Central memory CD8-positive, alpha-beta T cell (primary cell): ENCODE data around the gene KCNG4.

ENCODE experiments used
- ATAC-seq: fragments of 150-1000 bp; cut with Tn5 transposase; replicated peaks from 2 replicates; pipeline ENCODE4 v1.10.0; 2022; ENCODE audit warnings: mild to moderate bottlenecking, moderate FRiP score, moderate number of reproducible peaks; ENCODE audit not compliant: poor library complexity, severe bottlenecking; ENCODE audit errors: extremely low read depth
- DNase-seq, 2 donors: peaks; one replicate each; pipeline ENCODE4 v3.0.0; 2021; ENCODE audit warnings: low spot score in 2 of 2
- H3K27ac Mint-ChIP-seq: one replicate; pipeline ENCODE4 v1.8.0; 2022; ENCODE audit warnings: low read depth, mild to moderate bottlenecking, moderate library complexity, mixed read lengths
- H3K27me3 Mint-ChIP-seq: one replicate; pipeline ENCODE4 v1.8.0; 2022; ENCODE audit warnings: mixed read lengths
- H3K36me3 Mint-ChIP-seq: one replicate; pipeline ENCODE4 v1.8.0; 2022; ENCODE audit warnings: mild to moderate bottlenecking, moderate library complexity, mixed read lengths; ENCODE audit not compliant: insufficient read depth
- H3K4me1 Mint-ChIP-seq: one replicate; pipeline ENCODE4 v1.8.0; 2022; ENCODE audit warnings: mixed read lengths
- H3K4me3 Mint-ChIP-seq: one replicate; pipeline ENCODE4 v1.8.0; 2022; ENCODE audit warnings: mild to moderate bottlenecking, moderate library complexity, mixed read lengths
- H3K9me3 Mint-ChIP-seq: one replicate; pipeline ENCODE4 v1.8.0; 2022; ENCODE audit warnings: mixed read lengths

KCNG4 gene

DNA sequence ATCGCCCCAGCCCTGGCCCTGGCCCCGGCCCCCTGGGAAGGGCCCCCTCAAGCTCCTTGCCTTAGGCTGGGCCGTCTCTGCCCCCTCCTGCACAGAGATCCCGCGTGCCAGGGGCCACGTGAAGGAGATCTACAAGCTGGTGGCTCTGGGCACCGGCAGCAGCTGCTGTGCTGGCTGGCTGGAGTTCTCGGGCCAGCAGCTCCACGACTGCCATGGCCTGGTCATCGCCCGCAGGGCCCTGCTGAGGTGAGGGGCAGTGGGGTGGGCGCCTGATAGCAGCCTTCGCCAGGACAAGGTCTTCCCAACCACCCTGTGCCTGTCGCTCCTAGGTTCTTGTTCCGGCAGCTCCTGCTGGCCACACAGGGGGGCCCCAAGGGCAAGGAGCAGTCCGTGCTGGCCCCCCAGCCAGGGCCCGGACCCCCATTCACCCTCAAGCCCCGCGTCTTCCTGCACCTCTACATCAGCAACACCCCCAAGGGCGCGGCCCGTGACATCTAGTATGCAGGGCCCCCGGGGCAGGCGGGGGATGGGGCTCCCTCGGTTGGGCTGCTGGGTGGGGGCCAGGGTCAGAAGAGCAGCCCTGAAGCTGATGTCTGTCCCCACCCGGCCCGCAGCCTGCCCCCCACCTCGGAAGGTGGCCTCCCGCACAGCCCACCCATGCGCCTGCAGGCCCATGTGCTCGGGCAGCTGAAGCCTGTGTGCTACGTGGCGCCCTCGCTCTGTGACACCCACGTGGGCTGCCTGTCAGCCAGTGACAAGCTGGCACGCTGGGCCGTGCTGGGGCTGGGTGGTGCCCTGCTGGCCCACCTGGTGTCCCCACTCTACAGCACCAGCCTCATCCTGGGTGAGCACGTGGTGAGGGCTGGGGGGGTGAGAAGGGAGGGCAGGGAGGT is 44.4 kb downstream of the KCNG4 start:
- no peak for DNase-seq
- Mint-ChIP-seq H3K27ac (no peak overlapping the region), H3K36me3 (no peaks in the 10 kb centered on the region), H3K27me3 (peaks cover 22% of the 10 kb centered on the region), H3K4me3 (no peak overlapping the region), H3K9me3 (no peaks in the 10 kb centered on the region), H3K4me1 (peaks cover 6% of the 10 kb centered on the region)
- no peak for ATAC-seq

DNA sequence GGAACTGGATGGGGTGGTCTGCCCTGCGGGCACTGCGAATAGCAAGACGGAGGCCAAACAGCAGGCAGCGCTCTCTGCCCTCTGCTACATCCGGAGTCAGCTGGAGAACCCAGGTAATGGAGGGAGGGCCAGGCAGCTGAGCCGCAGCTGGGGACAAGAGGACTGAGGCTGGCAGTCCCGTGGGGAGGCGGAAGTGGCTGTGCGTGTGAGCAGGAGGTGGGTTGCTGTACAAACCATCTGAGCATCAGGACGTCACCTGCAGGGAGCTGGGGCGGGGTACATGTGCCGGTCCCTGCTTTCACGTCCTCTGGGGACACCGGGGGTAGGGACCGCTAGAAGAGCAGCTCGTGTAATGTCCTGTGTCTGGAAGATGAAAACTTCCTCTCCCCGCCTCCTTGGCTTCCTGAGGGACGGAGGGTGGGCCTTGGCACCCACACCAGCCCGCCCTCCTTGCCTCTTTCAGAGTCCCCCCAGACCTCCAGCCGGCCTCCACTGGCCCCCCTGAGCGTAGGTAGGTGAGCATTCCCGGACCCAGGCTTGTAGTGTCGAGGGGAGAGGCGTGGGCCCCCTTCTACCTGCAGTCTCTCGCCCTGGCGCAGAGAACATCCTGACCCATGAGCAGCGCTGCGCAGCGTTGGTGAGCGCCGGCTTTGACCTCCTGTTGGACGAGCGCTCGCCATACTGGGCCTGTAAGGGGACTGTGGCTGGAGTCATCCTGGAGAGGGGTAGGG is 45.2 kb downstream of the KCNG4 start:
- H3K27ac Mint-ChIP-seq: no peak overlapping the region
- DNase-seq (no peak), ATAC-seq (no peak)
- peaks cover 6% of the 10 kb centered on the region for H3K4me1 Mint-ChIP-seq
- H3K27me3 Mint-ChIP-seq: peaks cover 22% of the 10 kb centered on the region
- no peaks in the 10 kb centered on the region for H3K36me3 Mint-ChIP-seq
- peak overlapping the region; percentile 52 for H3K4me3 Mint-ChIP-seq
- H3K9me3 Mint-ChIP-seq: no peaks in the 10 kb centered on the region

- H3K36me3 Mint-ChIP-seq: no peaks in the 10 kb centered on the region
- peaks cover 6% of the 10 kb centered on the region for H3K4me1 Mint-ChIP-seq
- H3K9me3 Mint-ChIP-seq: no peaks in the 10 kb centered on the region
- H3K27me3 Mint-ChIP-seq: peaks cover 20% of the 10 kb centered on the region
- no peak overlapping the region for H3K27ac Mint-ChIP-seq
- no peak for ATAC-seq
- H3K4me3 Mint-ChIP-seq: peak overlapping the region; percentile 52
- no peak for DNase-seq
Observed at GRCh38 chr16:84194018-84194417, 45.8 kb downstream of the KCNG4 start.

DNA sequence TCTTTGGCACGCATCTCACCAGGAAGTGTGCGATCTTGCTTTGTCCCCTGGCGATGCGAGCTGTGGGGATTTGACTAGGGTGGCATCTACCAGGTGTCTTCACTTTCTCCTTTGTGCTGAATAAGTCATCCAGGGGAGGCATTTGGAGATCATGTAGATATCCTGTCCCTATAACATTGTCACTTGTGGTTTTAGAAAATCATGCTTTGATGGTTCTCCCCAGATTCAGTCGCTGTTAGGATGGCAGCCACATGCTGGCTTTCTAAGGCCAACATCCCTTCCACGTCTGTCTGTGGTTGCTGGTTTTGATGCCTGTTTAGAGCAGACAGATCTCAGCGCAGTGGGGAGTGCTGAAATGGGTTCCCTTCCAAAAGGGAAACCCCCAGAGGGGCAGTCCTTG is 46.3 kb downstream of the KCNG4 start:
- Mint-ChIP-seq H3K4me3 (no peak overlapping the region), H3K4me1 (peaks cover 6% of the 10 kb centered on the region), H3K27me3 (peaks cover 15% of the 10 kb centered on the region), H3K9me3 (no peaks in the 10 kb centered on the region), H3K36me3 (no peaks in the 10 kb centered on the region), H3K27ac (no peak overlapping the region)
- ATAC-seq (peak; percentile 6), DNase-seq (no peak)

DNA sequence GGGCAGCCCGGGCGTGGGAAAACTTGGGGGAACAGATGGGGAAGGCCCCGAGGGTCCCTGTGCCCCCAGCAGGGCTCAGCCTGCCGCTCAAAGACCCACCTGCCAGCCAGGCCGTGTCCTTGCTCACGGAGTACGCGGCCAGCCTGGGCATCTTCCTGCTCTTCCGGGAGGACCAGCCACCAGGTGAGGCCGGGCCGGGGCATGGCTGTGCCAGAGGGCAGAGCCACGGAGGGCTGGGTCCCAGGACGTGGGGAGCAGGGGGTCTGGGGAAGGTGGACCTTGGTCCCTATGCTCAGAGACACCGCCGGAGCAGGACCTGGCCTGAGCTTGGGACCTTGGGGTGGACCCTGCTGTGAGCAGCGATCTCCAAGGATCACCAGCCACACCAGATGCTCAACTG is 48.3 kb downstream of the KCNG4 start:
- Mint-ChIP-seq H3K36me3 (peaks cover 5% of the 10 kb centered on the region), H3K4me3 (no peak overlapping the region), H3K9me3 (no peaks in the 10 kb centered on the region), H3K4me1 (peaks cover 11% of the 10 kb centered on the region), H3K27me3 (peaks cover 1% of the 10 kb centered on the region), H3K27ac (no peak overlapping the region)
- DNase-seq (no peak), ATAC-seq (no peak)

DNA sequence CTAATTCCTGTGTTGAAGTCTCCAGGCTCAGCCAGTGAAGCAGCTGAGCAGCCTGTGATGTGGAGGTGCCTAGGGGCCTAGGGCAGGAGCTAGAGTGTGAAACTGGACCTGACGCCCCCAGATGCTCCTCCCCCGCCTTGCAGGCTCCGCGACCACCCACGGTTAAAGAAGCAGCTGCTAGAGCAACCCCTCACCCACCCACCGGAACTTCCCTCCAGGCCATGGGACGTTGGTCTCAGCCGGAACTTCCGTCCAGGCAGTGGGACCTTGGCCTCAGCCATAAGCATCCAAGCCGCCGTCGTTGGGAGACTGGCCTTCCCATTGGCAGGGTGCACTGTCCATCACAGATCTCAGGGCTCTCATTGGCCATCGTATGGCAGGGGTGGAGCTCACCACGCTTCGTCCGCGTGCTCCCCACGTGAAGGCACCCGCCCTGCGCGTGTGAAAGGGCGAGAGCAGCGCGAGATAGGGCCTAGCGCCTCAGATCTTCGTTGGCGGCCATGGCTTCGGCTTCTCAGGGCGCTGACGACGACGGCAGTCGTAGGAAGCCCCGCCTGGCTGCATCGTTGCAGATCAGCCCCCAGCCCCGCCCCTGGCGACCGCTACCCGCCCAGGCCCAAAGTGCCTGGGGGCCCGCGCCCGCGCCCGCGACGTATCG is 49.0 kb downstream of the KCNG4 start, which contains the start of gene ADAD2:
Gene ADAD2, plus strand, starts transcription at position 427 of the 658 bp plus-strand sequence. Its CDS starts 74 bp downstream, at position 501.
- Mint-ChIP-seq H3K36me3 (peaks cover 5% of the 10 kb centered on the region), H3K4me3 (no peak within 1 kb of the TSS), H3K9me3 (no peaks in the 10 kb centered on the region), H3K4me1 (peaks cover 11% of the 10 kb centered on the region), H3K27me3 (no peaks in the 10 kb centered on the region), H3K27ac (no peak within 1 kb of the TSS)
- ATAC-seq (no peak), DNase-seq (no peak)

- Mint-ChIP-seq H3K9me3 (no peaks in the 10 kb centered on the region), H3K4me3 (peak within 1 kb of the TSS; percentile 92), H3K4me1 (peaks cover 19% of the 10 kb centered on the region), H3K36me3 (peaks cover 10% of the 10 kb centered on the region), H3K27me3 (no peaks in the 10 kb centered on the region), H3K27ac (peak within 1 kb of the TSS; percentile 73)
- ATAC-seq (peak; percentile 92), DNase-seq (peak; percentile 83 to 87)
Observed at GRCh38 chr16:84186685-84187437, 53.0 kb downstream of the KCNG4 start, which contains the start of gene TAF1C. TSS of gene TAF1C (minus strand) at chr16:84187057. CDS start at chr16:84184988, 2,069 bp downstream.

GRCh38 chr16:84184775-84185174 is 55.0 kb downstream of the KCNG4 start:
- Mint-ChIP-seq H3K4me3 (peak overlapping the region; percentile 92), H3K27me3 (no peaks in the 10 kb centered on the region), H3K4me1 (peaks cover 19% of the 10 kb centered on the region), H3K36me3 (peaks cover 12% of the 10 kb centered on the region), H3K9me3 (no peaks in the 10 kb centered on the region), H3K27ac (peak overlapping the region; percentile 62)
- ATAC-seq: no peak
- DNase-seq: no peak

DNA sequence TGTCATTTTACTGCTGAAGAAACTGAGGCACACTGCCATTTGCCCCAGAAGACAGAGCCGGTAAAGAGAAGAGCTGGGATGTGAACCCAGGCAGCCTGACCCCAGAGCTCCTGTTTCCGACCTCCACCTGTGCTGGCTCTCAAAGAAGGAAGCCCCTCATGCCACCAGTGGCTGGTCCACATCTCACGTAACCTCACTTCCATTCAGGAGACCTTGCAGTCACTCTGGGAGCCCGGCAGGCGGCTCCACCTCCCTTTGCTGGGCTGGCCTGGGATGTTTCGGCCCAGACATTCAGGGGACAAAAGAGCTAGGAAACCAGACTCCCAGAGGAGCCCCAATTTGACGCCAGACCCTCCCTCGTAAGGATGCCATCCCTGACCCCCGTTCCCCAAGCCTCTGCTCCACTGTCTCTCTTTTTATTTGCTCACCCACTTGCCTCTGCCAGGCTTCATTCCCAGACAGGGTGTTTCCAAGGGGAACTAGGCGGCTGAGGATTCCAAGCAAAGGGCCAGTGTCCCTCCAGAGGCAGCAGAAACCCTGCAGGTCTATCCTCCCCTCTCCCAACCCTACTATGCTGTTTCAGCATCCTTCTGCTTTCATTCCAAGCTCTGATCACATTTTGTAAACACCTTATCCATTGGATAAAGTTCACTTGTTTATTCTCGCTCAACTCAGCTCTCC is 55.8 kb downstream of the KCNG4 start:
- H3K4me3 Mint-ChIP-seq: no peak overlapping the region
- H3K27me3 Mint-ChIP-seq: no peaks in the 10 kb centered on the region
- no peak for DNase-seq
- H3K9me3 Mint-ChIP-seq: no peaks in the 10 kb centered on the region
- peaks cover 19% of the 10 kb centered on the region for H3K4me1 Mint-ChIP-seq
- no peak overlapping the region for H3K27ac Mint-ChIP-seq
- no peak for ATAC-seq
- peaks cover 15% of the 10 kb centered on the region for H3K36me3 Mint-ChIP-seq

DNA sequence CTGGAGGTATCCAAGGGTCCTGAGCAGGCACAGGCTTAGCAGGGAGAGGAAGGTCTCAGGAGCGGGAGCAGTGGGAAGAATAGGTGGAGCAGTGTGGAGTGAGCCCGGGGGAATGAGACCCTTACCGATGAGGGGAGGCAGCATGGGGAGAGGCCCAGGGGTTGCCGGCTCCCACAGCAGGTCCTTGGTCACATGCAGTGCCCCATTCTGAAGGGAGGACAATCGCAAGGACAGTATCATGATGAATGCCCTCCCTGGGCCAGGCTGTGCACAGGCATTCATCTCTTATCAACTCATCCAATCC is 56.3 kb downstream of the KCNG4 start:
- Mint-ChIP-seq H3K9me3 (no peaks in the 10 kb centered on the region), H3K27ac (no peak overlapping the region), H3K36me3 (peaks cover 17% of the 10 kb centered on the region), H3K27me3 (no peaks in the 10 kb centered on the region), H3K4me3 (no peak overlapping the region), H3K4me1 (peaks cover 19% of the 10 kb centered on the region)
- DNase-seq: no peak
- ATAC-seq: no peak

DNA sequence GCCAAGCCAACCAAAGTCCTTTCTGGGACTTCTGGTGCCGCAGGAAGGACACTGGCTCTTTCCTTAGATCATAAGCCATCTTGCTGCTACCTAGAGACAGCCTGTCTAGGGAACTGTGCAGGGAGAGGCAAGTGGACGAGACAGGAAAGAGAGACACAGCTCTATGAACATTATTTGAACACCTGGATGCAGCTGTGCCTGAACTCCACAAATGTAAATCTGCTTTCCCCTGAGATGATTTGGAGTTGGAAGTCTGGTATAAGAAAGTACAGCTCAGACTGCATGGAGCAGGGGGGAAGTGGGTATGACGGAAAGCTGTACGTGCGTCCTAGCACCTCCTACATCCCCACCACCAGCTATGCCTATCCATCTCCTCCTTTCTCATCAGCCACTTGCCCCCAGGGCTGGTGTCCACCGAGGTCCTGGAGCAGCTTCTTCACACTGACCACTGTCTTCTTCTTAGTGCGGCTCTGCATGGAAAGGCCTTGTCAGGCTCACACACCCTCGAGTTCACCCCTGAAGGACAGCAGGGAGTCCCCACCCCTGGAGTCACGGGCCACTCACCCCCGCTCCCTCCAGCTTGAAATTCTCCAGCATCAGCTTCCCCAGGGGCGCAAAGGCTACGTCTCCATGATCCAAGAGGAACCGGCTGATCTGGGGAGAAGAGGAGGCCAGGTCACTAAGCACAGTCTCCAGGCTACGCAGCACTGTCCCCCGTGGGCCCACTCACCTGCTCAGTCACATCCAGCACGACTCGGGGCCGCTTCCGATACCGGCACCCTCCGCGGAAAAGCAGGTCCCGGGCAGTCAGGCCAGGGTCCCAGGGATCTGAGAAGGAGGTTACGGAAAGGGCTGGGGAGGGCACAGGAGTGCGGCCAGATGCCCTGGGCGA is 56.9 kb downstream of the KCNG4 start:
- H3K27ac Mint-ChIP-seq: no peak overlapping the region
- ATAC-seq (no peak), DNase-seq (no peak)
- peaks cover 19% of the 10 kb centered on the region for H3K4me1 Mint-ChIP-seq
- no peaks in the 10 kb centered on the region for H3K27me3 Mint-ChIP-seq
- no peaks in the 10 kb centered on the region for H3K9me3 Mint-ChIP-seq
- peaks cover 18% of the 10 kb centered on the region for H3K36me3 Mint-ChIP-seq
- H3K4me3 Mint-ChIP-seq: no peak overlapping the region
